Thoracic aorta (tissue), 2 donors: ENCODE results near the gene BRSK1. TPM values are rescaled to one million over a fixed set of nuclear protein-coding genes. Genes with fewer than 3 reads are reported as not detected.

Source experiments
- ATAC-seq: fragments of 150-250 bp; one replicate; pipeline ENCODE4 v1.8.0; 2017; ENCODE audit warnings: low read depth; ENCODE audit not compliant: insufficient number of reproducible peaks, low FRiP score
- DNase-seq: peaks from one replicate; pipeline ENCODE4 v3.0.0-alpha.2; 2020; ENCODE audit warnings: low spot score
- H3K27ac ChIP-seq, 2 donors: fragments of 200-600 bp; sonication (generic); 1 replicate in 1 of 2; 2 replicates in 1 of 2; pipeline ENCODE4 v1.5.1; 2016; ENCODE audit warnings: mild to moderate bottlenecking in 2 of 2, moderate library complexity in 2 of 2
- H3K27me3 ChIP-seq: fragments of 200-600 bp; sonication (generic); replicated peaks from 2 replicates; pipeline ENCODE4 v1.6.0; 2016; ENCODE audit warnings: mild to moderate bottlenecking; ENCODE audit not compliant: insufficient read depth
- H3K36me3 ChIP-seq: fragments of 200-600 bp; sonication (generic); one replicate; pipeline ENCODE4 v1.5.1; 2016
- H3K4me1 ChIP-seq, 2 donors: fragments of 200-600 bp; sonication (generic); 1 replicate in 1 of 2; 2 replicates in 1 of 2; pipeline versions ENCODE4 v1.5.1 to v1.6.0; 2016; ENCODE audit warnings: low read depth in 2 of 2, mild to moderate bottlenecking in 1 of 2; ENCODE audit not compliant: control insufficient read depth in 1 of 2
- H3K4me3 ChIP-seq: fragments of 200-600 bp; sonication (generic); 2 replicates; pipeline ENCODE4 v1.5.1; 2016; ENCODE audit warnings: mild to moderate bottlenecking
- H3K9me3 ChIP-seq: fragments of 200-600 bp; sonication (generic); 2 replicates; pipeline ENCODE4 v1.5.1; 2016
- CTCF ChIP-seq: fragments of 200-600 bp; sonication (generic); IDR thresholded peaks from one replicate; pipeline ENCODE4 v1.5.1; 2019; ENCODE audit warnings: antibody characterized with exemption
- total RNA-seq, 2 donors: library from RNA; depleted of rRNA; stranded (reverse); fragments of >200 nt; gene quantifications; one replicate each; pipeline versions ENCODE4 v1.1.0 to v1.2.3, GENCODE V29; 2016

The BRSK1 gene
- total RNA-seq, 2 donors from 2014 or later, result 10.8 to 16.7 TPM

DNA sequence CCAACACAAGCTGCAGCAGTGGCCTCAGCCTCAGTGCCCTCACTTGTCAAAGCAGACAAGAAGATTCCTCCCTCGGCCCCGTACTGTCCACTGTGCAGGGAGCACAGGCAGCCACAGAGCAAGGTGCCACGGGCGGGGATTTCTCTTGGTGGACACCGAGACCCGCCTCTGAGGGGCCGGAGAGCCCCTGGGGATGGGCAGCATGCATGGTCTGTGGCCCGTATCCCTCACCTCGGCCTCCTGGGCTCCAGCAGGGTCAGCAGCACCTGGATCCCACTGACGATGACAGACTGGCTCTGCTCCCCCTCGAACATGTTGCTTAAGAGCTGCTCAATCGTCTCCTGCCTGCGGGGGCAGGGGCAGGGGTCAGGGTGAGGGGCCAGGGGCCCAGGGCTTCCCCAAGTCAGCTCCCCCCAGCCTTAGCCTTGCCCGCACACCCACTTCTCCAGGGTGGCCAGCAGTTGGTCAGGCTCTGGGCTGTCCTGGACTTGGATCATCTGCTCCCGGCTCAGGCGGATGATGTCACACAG is 41.8 kb upstream of the BRSK1 start:
- no peak for TF ChIP-seq CTCF
- Histone ChIP-seq H3K27ac (no peak overlapping the region), H3K9me3 (no peaks in the 10 kb centered on the region), H3K4me3 (no peak overlapping the region), H3K4me1 (no peaks in the 10 kb centered on the region), H3K27me3 (no peaks in the 10 kb centered on the region), H3K36me3 (peaks cover 84% of the 10 kb centered on the region)
- DNase-seq, result no peak
- ATAC-seq, result no peak

- TF ChIP-seq CTCF, result no peak
These were observed 41.3 kb upstream of the BRSK1 start for GRCh38 chr19:55242517-55242916.

DNA sequence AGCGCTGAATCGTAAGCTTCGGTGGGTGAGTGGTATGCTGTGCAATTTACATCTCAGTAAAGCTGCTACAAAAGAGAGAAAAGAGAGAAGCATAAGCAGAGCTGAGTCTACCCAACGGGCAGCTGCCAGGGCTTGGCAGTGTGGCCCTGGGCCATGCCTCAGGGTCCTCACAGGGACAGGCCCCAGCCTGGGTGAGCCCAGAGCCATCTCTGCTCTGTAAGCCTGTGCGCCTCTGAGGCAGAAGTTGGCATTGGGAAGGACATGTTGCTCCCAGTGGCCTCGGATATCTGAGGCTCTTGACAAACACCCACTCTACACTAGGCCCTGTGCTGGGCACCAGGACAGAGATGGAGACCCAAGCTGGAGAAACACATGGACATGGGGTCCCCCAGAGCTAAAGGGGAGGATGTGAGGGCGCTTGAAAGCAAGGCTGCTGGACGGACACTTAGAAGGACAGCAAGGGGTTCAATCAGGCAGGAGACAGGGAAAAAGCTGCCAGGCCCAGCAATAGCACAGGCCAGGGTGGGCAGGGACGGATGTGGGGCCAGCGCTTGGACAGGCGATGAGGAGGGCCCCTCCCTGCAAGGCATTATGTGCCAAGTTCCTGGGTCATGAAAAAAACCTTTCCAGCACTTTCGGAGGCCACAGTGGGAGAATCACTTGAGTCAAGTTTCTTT is 39.7 kb upstream of the BRSK1 start:
- no peaks in the 10 kb centered on the region for H3K27me3 ChIP-seq
- DNase-seq (no peak), ATAC-seq (no peak)
- no peak overlapping the region for H3K27ac ChIP-seq
- H3K4me3 ChIP-seq, result no peak overlapping the region
- H3K9me3 ChIP-seq, result no peaks in the 10 kb centered on the region
- H3K36me3 ChIP-seq, result peaks cover 64% of the 10 kb centered on the region
- no peaks in the 10 kb centered on the region for H3K4me1 ChIP-seq
- TF ChIP-seq CTCF, result no peak

More at GRCh38 chr19:55242517-55242916, 41.3 kb upstream of the BRSK1 start:
- DNase-seq (no peak), ATAC-seq (no peak)
- Histone ChIP-seq H3K4me1 (no peaks in the 10 kb centered on the region), H3K27ac (no peak overlapping the region), H3K4me3 (no peak overlapping the region), H3K36me3 (peaks cover 80% of the 10 kb centered on the region), H3K27me3 (no peaks in the 10 kb centered on the region), H3K9me3 (no peaks in the 10 kb centered on the region)

GRCh38 chr19:55245236-55245904 is 38.4 kb upstream of the BRSK1 start:
- no peak for ATAC-seq
- DNase-seq, result no peak
- Histone ChIP-seq H3K9me3 (no peaks in the 10 kb centered on the region), H3K27ac (no peak overlapping the region), H3K4me1 (no peaks in the 10 kb centered on the region), H3K4me3 (no peak overlapping the region), H3K36me3 (peaks cover 52% of the 10 kb centered on the region), H3K27me3 (no peaks in the 10 kb centered on the region)
- TF ChIP-seq CTCF, result no peak
